Osteocyte (in vitro differentiated cells): Measurements from ENCODE around the gene SHISA9. TPM values are rescaled to one million over a fixed set of nuclear protein-coding genes. Genes with fewer than 3 reads are reported as not detected.

Source experiments
- DNase-seq: peaks from one replicate; pipeline ENCODE4 v3.0.0; 2021; ENCODE audit warnings: mixed read lengths; ENCODE audit not compliant: unreplicated experiment; ENCODE audit errors: extremely low spot score
- H3K27ac Mint-ChIP-seq: one replicate; pipeline ENCODE4 v1.8.0; 2021; ENCODE audit warnings: mild to moderate bottlenecking, mixed read lengths; ENCODE audit not compliant: unreplicated experiment
- H3K27me3 Mint-ChIP-seq: one replicate; pipeline ENCODE4 v1.8.0; 2021; ENCODE audit warnings: mixed read lengths; ENCODE audit not compliant: unreplicated experiment
- H3K36me3 Mint-ChIP-seq: one replicate; pipeline ENCODE4 v1.8.0; 2021; ENCODE audit warnings: mixed read lengths; ENCODE audit not compliant: unreplicated experiment
- H3K4me1 Mint-ChIP-seq: one replicate; pipeline ENCODE4 v1.8.0; 2021; ENCODE audit warnings: mixed read lengths; ENCODE audit not compliant: unreplicated experiment
- H3K4me3 Mint-ChIP-seq: one replicate; pipeline ENCODE4 v1.8.0; 2021; ENCODE audit warnings: mild to moderate bottlenecking, moderate library complexity, mixed read lengths; ENCODE audit not compliant: unreplicated experiment
- H3K9me3 Mint-ChIP-seq: one replicate; pipeline ENCODE4 v1.8.0; 2021; ENCODE audit warnings: mixed read lengths; ENCODE audit not compliant: unreplicated experiment
- CTCF ChIP-seq: fragments of 200-600 bp; sonication (generic); IDR thresholded peaks from 2 replicates; pipeline ENCODE4 v1.5.0; 2021; ENCODE audit warnings: antibody characterized with exemption, mild to moderate bottlenecking, moderate library complexity
- total RNA-seq: library from RNA; stranded (reverse); gene quantifications from 2 replicates; pipeline ENCODE4 v1.2.1, GENCODE V29; 2021

The SHISA9 gene
- total RNA-seq, 1 donor from 2014 or later = not detected

DNA sequence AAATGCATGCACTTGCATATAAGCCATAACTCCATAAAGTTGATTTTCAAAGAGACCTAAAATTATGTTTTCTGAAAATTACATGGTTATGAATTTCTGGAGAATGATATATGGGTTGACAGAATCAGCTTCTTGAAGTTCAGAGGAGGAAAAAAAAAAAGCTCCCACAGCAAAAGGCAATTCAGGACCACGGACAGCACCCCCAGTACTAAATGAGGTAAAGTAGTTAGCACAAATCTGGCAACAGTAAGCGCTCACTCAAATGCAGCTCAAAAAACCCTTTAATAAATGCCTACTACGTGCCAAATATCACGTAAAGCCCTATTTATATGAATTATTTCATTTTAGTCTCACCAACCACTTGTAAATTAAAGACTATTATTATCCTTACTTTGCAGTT, 135.2 kb downstream of the SHISA9 start:
- Mint-ChIP-seq H3K36me3 (no peaks in the 10 kb centered on the region), H3K27me3 (no peaks in the 10 kb centered on the region), H3K4me3 (no peak overlapping the region), H3K27ac (no peak overlapping the region), H3K9me3 (peaks cover 44% of the 10 kb centered on the region), H3K4me1 (no peaks in the 10 kb centered on the region)
- TF ChIP-seq CTCF = no peak
- no peak for DNase-seq

- no peak for DNase-seq
- H3K27ac Mint-ChIP-seq = no peak overlapping the region
- H3K4me3 Mint-ChIP-seq = no peak overlapping the region
- H3K4me1 Mint-ChIP-seq = no peaks in the 10 kb centered on the region
- H3K9me3 Mint-ChIP-seq = peaks cover 45% of the 10 kb centered on the region
- no peaks in the 10 kb centered on the region for H3K27me3 Mint-ChIP-seq
- no peaks in the 10 kb centered on the region for H3K36me3 Mint-ChIP-seq
- no peak for TF ChIP-seq CTCF
Measured at GRCh38 chr16:13038591-13038990, 137.2 kb downstream of the SHISA9 start.

GRCh38 chr16:13039526-13039925, 138.1 kb downstream of the SHISA9 start:
- TF ChIP-seq CTCF = no peak
- no peaks in the 10 kb centered on the region for H3K36me3 Mint-ChIP-seq
- DNase-seq = no peak
- H3K9me3 Mint-ChIP-seq = peaks cover 48% of the 10 kb centered on the region
- no peaks in the 10 kb centered on the region for H3K4me1 Mint-ChIP-seq
- no peak overlapping the region for H3K27ac Mint-ChIP-seq
- no peaks in the 10 kb centered on the region for H3K27me3 Mint-ChIP-seq
- no peak overlapping the region for H3K4me3 Mint-ChIP-seq

- H3K9me3 Mint-ChIP-seq = peaks cover 40% of the 10 kb centered on the region
- TF ChIP-seq CTCF = no peak
- no peaks in the 10 kb centered on the region for H3K36me3 Mint-ChIP-seq
- H3K4me3 Mint-ChIP-seq = no peak overlapping the region
- H3K27ac Mint-ChIP-seq = no peak overlapping the region
- H3K27me3 Mint-ChIP-seq = no peaks in the 10 kb centered on the region
- H3K4me1 Mint-ChIP-seq = no peaks in the 10 kb centered on the region
- DNase-seq = no peak
Measured at GRCh38 chr16:13041180-13041579, 139.8 kb downstream of the SHISA9 start.

DNA sequence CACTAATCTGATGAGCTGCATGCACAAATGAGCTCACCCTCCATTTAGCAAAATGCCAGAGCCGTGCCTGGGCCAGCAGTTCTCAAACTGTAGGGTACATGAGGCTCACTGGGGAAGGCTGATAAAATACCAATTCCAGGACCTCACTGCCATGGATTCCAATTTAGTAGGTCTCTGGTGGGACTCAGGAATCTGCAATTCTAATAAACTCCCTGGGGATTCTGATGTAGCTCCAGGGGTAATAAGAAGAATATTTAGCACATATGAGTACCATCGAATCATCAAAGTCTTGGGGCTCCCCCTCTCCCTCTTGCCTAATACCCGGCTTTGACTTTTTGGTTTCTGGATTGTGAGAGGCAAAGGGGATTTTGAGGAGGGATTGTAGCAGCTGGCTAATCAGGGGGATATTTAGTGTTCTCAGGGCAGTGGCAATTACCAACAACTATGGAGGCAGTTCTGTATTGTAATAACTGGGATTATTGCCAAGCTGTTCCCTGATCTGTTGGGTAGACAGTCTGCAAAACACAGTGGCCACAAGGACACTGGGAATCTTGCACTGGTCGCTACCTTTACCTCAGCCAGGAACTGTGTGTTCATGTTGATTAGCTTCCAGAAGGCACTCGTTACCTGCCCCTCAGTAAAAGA, 140.4 kb downstream of the SHISA9 start:
- no peak for TF ChIP-seq CTCF
- no peak overlapping the region for H3K27ac Mint-ChIP-seq
- H3K36me3 Mint-ChIP-seq = no peaks in the 10 kb centered on the region
- no peaks in the 10 kb centered on the region for H3K4me1 Mint-ChIP-seq
- DNase-seq = no peak
- no peak overlapping the region for H3K4me3 Mint-ChIP-seq
- no peaks in the 10 kb centered on the region for H3K27me3 Mint-ChIP-seq
- peaks cover 40% of the 10 kb centered on the region for H3K9me3 Mint-ChIP-seq
